Measurements from ENCODE around the gene RASD1.

RASD1 gene

DNA sequence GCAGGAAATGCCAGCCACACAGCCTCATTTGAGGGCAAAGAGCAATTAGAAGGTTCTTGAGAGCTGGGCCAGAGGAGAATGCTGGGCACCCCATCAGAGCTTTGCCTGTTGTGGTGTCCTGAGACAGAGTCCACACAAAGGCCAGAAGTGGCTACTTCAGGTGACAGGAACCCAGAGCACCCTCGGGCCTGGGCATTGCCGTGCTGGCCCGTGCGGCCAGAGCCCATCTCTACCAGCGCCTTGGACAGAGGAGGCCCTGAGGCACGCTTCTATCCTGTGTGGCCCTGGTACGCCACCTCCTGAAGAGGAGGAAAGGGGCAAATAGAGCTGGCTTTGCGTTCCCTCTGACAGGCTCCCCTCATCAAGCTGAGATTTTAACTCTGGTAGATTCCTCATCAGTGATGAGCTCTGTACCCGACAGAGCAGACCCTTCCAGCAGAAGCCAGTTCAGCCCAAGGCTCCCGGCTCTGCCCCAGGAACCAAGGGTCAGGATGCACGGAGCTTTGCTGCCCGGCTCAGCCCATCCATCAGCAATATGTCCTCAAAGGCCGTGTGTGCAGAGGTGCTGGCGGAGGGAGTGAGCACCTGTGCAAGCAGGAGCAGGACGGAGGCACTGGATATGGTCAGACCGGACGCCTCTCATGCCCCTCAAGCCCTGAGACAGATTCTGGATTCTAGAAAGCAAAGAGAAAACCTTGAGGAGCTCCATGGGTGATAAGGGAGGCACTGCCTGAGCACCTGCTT is 3.4 kb upstream of the RASD1 start:
- TF ChIP-seq REST (IDR thresholded peaks at IDR 0.05; ENCODE audit: insufficient read depth in 1 of 2, low read depth in 2 of 2, low read length in 2 of 2) (no peak), FOXP2 (optimal IDR thresholded peaks at IDR 0.05; ENCODE audit: borderline replicate concordance, extremely low read depth, extremely low read length, insufficient read depth) (no peak), POLR2AphosphoS5 (IDR thresholded peaks at IDR 0.05; ENCODE audit: low read depth, low read length) (no peak)

GRCh38 chr17:17498606-17499301 is 2.6 kb upstream of the RASD1 start:
- TF ChIP-seq TAF1 (IDR thresholded peaks at IDR 0.05; ENCODE audit: borderline replicate concordance, insufficient read depth, low read length) (no peak), FOXP2 (optimal IDR thresholded peaks at IDR 0.05; ENCODE audit: borderline replicate concordance, extremely low read depth, extremely low read length, insufficient read depth) (no peak), SIN3A (IDR thresholded peaks at IDR 0.05; ENCODE audit: borderline replicate concordance, insufficient read depth, low read length) (no peak)

DNA sequence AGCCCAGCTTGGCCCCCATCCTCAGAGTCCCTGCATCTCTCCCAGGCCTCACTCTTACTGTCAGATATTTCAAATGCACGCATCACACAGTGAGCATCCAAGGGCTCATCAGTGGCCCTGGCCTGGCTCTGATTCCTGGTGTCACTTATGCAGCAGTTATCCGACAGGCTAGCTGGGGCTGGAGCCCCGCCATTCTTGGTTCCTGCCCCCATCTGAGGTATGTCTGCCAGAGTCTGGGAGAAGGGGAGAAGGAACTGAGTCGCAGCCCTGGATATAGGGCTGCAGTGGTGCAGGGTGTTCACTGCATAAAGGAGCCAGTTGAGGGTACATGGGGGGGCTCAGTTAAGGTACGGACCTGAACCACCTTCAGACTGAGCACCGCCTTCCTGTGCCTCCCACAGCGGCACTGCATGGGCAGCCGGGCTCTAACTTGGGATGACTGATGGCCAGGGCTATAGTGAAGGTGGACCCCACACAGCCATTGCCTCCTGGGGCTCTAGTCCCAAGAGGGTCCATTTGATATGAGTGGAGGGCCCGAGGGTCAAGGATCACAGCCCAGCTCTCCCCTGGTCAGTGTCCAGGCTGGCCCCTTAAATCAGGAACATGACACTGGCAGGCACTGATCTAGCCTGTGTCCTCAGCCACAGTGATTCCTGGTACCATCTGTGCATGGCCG is 1.8 kb upstream of the RASD1 start:
- TF ChIP-seq POLR2AphosphoS5 (IDR thresholded peaks at IDR 0.05; ENCODE audit: low read depth, low read length) (no peak), FOXP2 (optimal IDR thresholded peaks at IDR 0.05; ENCODE audit: borderline replicate concordance, extremely low read depth, extremely low read length, insufficient read depth) (no peak), TAF1 (IDR thresholded peaks at IDR 0.05; ENCODE audit: borderline replicate concordance, insufficient read depth, low read length) (no peak), REST (IDR thresholded peaks at IDR 0.05; ENCODE audit: insufficient read depth in 1 of 2, low read depth in 2 of 2, low read length in 2 of 2) (no peak), SIN3A (IDR thresholded peaks at IDR 0.05; ENCODE audit: borderline replicate concordance, insufficient read depth, low read length) (no peak)

- TF ChIP-seq REST (IDR thresholded peaks at IDR 0.05; ENCODE audit: insufficient read depth in 1 of 2, low read depth in 2 of 2, low read length in 2 of 2) (no peak), POLR2AphosphoS5 (IDR thresholded peaks at IDR 0.05; ENCODE audit: low read depth, low read length) (no peak), TAF1 (IDR thresholded peaks at IDR 0.05; ENCODE audit: borderline replicate concordance, insufficient read depth, low read length) (no peak), FOXP2 (optimal IDR thresholded peaks at IDR 0.05; ENCODE audit: borderline replicate concordance, extremely low read depth, extremely low read length, insufficient read depth) (no peak), SIN3A (IDR thresholded peaks at IDR 0.05; ENCODE audit: borderline replicate concordance, insufficient read depth, low read length) (no peak)
Observed at GRCh38 chr17:17497065-17497844, 1.1 kb upstream of the RASD1 start.

DNA sequence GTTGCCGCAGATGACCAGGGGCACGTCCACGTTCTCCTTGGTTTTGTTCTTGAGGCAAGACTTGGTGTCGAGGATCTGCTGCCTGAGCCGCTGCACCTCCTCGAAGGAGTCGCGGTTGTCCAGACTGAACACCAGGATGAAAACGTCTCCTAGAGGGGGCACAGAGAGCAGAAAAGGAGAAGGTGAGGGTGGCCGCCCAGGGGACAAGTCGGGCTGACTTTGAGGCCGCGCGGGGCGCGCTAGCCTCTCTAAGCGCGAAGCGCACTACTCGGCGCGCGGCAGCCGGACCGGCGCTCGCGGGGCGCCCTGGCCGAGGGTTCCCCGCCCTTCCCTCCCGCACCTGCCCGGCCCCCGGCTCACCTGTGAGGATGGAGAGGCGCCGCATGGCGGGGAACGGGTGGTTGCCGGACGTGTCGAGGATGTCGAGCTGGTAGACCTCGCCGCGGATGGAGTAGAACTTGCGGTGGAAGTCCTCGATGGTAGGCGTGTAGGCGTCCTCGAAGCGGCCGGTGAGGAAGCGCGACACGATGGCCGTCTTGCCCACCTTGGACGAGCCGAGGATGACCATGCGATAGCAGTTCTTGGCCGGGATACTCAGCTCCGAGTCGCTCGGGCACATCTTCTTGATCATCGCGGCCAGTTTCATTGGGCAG is 533 bp downstream of the RASD1 start:
- TF ChIP-seq TAF1 (IDR thresholded peaks at IDR 0.05; ENCODE audit: borderline replicate concordance, insufficient read depth, low read length) (no peak), FOXP2 (optimal IDR thresholded peaks at IDR 0.05; ENCODE audit: borderline replicate concordance, extremely low read depth, extremely low read length, insufficient read depth) (no peak), POLR2AphosphoS5 (IDR thresholded peaks at IDR 0.05; ENCODE audit: low read depth, low read length) (no peak)
